Stimulated activated CD8-positive, alpha-beta memory T cell treated with anti-CD3 and anti-CD28 coated beads, Interleukin-4, amount 100 ng/mL, for 1 hour (primary cell): Measurements from ENCODE around the gene ADAMTS7.
"Not testable (repeated sequence)": the region's sequence is repeated elsewhere in the genome, so short reads cannot be mapped to it uniquely, and the experiment has no call there.

Experiments used
- DNase-seq, 2 donors: peaks; one replicate each; pipeline ENCODE4 v3.0.0-alpha.2; 2020; ENCODE audit warnings: low read depth in 2 of 2, low spot score in 1 of 2

Gene ADAMTS7

GRCh38 chr15:78831229-78832207 is 20.3 kb upstream of the ADAMTS7 start:
- DNase-seq, result no peak

GRCh38 chr15:78830514-78831228 is 19.4 kb upstream of the ADAMTS7 start:
- no peak for DNase-seq

- no peak for DNase-seq
These were observed 17.7 kb upstream of the ADAMTS7 start for GRCh38 chr15:78828920-78829319.

GRCh38 chr15:78822514-78822913 is 11.2 kb upstream of the ADAMTS7 start:
- no peak for DNase-seq

GRCh38 chr15:78811825-78812183 is 540 bp upstream of the ADAMTS7 start:
- no peak for DNase-seq

- no peak for DNase-seq
These were observed 721 bp downstream of the ADAMTS7 start for GRCh38 chr15:78810362-78811123.

- no peak for DNase-seq
These were observed 1.3 kb downstream of the ADAMTS7 start for GRCh38 chr15:78810003-78810361.

- no peak for DNase-seq
These were observed 2.7 kb downstream of the ADAMTS7 start for GRCh38 chr15:78808550-78808949.

GRCh38 chr15:78807359-78807758 is 3.9 kb downstream of the ADAMTS7 start:
- no peak for DNase-seq

GRCh38 chr15:78804391-78804792 is 6.9 kb downstream of the ADAMTS7 start:
- no peak for DNase-seq

GRCh38 chr15:78800806-78801205 is 10.5 kb downstream of the ADAMTS7 start:
- no peak for DNase-seq

GRCh38 chr15:78800189-78800588 is 11.1 kb downstream of the ADAMTS7 start:
- DNase-seq, result no peak

- not testable (repeated sequence) for DNase-seq
These were observed 12.2 kb downstream of the ADAMTS7 start for GRCh38 chr15:78799102-78799501.

GRCh38 chr15:78798355-78798754 is 12.9 kb downstream of the ADAMTS7 start:
- not testable (repeated sequence) for DNase-seq

- DNase-seq, result no peak
These were observed 13.3 kb downstream of the ADAMTS7 start for GRCh38 chr15:78797951-78798350.

GRCh38 chr15:78796510-78796909 is 14.8 kb downstream of the ADAMTS7 start:
- no peak for DNase-seq

GRCh38 chr15:78795043-78795442 is 16.2 kb downstream of the ADAMTS7 start:
- no peak for DNase-seq

- DNase-seq, result not testable (repeated sequence)
These were observed 16.8 kb downstream of the ADAMTS7 start for GRCh38 chr15:78794446-78794845.

- no peak for DNase-seq
These were observed 19.9 kb downstream of the ADAMTS7 start for GRCh38 chr15:78791357-78791756.

- DNase-seq, result no peak
These were observed 21.2 kb downstream of the ADAMTS7 start for GRCh38 chr15:78790027-78790426.

- DNase-seq, result no peak
These were observed 21.6 kb downstream of the ADAMTS7 start for GRCh38 chr15:78789615-78790014.
